Medulla oblongata (tissue), 1 donor: Measurements from ENCODE around the gene SELENOP.
A peak's percentile ranks its signal among the peaks of the same experiment; 100 is the strongest.
"Not testable (repeated sequence)": the region's sequence is repeated elsewhere in the genome, so short reads cannot be mapped to it uniquely, and the experiment has no call there.

Experiments used
- DNase-seq: peaks from one replicate; pipeline ENCODE4 v3.0.0-alpha.2; 2015; ENCODE audit errors: extremely low spot score

Gene SELENOP

GRCh38 chr5:42826757-42827515 is 15.2 kb upstream of the SELENOP start:
- DNase-seq: no peak

DNA sequence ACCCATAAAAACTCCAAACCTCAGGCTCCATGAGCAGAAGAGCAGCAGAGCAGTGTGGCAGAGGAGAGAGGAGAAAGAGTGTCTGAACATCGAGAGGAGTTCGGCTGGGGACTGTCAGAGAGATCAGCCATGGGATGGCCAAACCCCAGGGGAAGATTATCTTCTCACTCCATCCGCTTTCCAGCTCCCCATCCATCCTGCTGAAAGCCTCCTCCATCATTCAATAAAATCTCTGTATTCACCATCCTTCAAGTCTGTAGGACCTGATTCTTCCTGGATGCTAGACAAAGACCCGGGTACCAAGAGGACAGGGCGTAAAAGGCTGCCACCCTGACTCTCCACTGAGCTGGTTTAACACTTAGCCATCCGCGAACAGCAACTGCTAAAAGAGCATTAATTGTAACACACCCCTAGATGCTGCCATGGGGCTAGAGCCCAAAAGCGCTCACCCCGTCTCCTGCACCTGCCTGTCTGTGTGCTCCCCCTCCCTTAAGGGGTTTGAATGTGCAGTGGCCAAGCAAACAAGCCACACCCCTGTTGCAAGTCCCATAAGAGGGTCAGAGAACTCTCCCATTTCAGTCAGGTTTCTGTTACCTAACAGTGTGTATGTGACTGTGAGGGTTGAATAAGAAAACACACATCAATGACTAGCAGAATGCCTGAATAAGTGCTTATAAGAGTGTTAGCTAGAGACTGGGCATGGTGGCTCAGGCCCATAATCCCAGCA is 13.9 kb upstream of the SELENOP start:
- no peak for DNase-seq

DNA sequence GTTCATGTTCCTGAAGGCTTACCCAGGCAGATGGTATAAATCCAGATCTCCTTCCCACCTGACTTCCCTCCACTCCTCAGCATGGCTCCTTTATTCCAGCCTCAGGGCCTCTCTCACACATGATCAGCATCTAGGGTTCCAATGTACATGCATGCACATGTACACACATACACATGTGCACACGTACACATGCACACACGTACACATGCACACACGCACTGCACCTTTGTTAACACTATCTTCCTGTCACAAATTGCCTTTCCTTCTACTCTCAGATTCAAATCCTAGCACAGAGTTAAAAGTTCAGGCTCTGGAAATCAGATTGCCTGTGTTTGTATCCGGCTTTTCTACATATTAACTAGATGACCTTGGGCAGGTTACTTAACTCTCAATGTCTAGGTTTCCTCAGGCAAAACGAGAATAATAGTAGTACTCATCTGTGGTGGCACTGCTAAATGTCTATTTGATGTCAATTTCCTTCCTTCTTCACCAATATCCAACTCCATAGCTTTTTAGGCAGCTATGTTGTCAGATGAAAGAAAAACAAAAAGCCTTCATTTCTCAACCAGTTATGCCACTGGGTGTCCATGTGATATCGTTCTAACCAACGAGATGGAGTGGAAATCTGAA is 12.8 kb upstream of the SELENOP start:
- DNase-seq: no peak

- no peak for DNase-seq
These were observed 10.9 kb upstream of the SELENOP start for GRCh38 chr5:42822548-42822947.

GRCh38 chr5:42819745-42820144 is 8.1 kb upstream of the SELENOP start:
- no peak for DNase-seq

DNA sequence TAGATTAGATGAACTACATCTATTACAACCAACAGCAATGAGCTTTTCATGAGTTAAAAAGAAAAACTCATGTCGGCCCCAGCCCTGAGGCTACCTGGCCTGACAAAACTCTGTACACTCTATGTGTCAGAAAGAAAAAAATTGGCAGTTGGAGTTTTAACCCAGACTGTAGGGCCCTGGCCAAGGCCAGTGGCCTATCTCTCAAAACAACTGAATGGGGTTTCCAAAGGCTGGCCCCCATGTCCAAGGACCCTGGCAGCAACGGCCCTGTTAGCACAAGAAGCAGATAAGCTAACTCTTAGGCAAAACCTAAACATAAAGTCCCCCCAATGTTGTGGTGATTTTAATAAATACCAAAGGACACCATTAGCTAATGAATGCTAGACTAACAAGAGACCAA is 4.9 kb upstream of the SELENOP start:
- DNase-seq: not testable (repeated sequence)

- peak; percentile 42 for DNase-seq
These were observed 1.8 kb upstream of the SELENOP start for GRCh38 chr5:42813533-42813932.

DNA sequence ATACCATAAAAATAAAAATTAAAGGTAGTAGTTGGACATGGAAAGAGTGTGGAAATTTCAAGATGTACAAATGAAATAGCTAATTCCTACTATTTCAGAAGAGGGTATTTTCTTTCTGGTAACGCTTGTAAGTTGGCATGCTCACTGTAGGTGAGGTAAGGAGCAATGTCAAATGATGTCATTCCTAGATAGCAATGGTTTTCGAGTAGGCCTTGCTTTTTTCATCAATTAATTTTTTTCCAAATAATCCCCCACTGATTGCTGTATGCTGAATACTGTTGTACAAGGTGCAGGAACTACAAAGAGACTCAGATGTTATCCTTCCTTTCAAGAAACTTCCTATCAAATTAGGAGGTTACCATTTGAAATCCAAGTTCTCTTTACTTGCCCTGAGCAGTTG is 928 bp upstream of the SELENOP start:
- DNase-seq: no peak

DNA sequence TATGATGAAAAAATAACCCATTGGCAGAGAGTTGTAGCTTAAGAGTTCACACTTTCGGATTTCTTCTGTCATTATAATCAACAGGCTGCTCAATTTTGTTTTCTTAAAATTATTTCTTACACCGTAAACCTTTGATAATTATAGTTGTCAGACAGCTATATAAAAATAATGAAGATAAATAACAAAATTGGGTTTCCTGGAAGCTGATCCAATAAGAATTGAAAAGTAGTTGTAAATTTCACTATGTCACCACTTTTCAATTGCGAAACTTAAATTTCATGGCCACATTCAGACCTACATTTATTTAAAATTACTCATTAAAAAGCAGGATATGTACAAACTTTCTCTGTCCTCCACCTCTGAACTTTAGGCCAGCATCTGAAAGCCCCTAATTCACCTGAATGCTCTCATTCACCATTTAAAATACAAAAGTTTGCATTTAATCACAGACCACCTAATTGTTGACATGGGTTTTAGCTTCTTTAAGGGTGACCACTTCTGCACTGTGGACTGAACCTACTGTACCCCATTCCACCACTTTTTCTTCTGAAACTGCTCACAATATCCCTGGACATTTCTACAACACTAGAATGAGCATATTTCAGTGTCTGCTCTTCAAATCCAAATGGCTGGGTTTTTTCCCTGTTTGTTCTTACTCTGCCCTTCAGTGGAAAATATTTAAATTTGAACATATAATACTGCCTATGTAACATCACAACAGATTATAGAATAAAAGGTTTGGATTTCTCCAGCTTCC is 680 bp downstream of the SELENOP start:
- DNase-seq: peak; percentile 29

GRCh38 chr5:42808888-42809611 is 2.6 kb downstream of the SELENOP start:
- DNase-seq: no peak

GRCh38 chr5:42807722-42808447 is 3.8 kb downstream of the SELENOP start:
- DNase-seq: peak; percentile 67

DNA sequence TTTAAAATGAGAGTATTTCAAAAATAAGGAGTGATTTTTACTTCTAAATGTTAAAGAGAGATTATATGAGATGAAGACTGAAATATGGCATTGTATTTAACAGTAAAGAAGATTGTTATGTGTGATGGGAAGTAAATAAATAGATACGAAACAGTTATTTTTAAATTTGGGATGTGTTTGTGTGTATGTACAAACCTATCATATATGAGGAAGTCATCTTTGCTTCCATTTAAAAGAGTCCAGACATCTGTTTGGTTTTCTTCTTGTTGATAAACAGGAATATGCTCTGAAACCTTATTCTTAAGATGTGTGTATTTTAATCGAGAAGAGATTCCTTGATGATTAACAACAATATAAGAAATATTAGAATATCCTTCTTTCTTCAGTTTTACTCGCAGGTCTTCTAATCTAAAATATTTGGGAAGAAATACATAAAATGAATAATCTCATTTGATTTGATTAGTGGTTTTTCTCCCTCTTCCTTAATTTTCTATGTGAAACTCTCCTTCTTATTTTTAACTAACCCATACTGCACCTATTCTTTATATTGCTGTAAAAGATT is 4.9 kb downstream of the SELENOP start:
- DNase-seq: no peak

- no peak for DNase-seq
These were observed 5.5 kb downstream of the SELENOP start for GRCh38 chr5:42806004-42806700.

GRCh38 chr5:42804717-42805339 is 6.9 kb downstream of the SELENOP start:
- DNase-seq: no peak

DNA sequence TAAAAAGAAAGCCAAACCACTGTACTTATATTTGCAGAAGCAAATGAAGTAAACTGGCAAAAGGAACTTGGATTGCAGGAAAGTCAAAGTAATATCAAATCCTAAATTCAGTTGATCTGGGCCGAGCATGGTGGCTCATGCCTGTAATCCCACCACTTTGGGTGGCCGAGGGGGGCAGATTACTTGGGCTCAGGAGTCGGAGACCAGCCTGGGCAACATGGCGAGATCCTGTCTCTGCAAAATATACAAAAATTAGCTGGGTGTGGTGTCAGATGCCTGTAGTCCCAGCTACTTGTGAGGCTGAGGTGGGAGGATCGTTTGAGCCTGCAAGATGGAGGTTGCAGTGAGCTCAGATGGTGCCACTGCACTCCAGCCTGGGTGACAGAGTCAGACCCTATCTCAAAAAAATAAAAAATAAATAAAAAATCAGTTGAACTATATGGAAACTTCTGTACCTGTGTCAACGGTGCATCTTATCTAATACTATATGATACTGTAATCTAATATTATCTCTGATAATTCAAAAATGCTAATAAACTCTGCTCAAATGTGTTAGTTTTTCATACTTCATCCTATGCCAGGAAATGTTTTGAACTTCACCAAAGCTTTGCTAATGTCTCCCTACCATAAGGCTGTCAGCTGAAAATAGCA is 10.1 kb downstream of the SELENOP start:
- no peak for DNase-seq

DNA sequence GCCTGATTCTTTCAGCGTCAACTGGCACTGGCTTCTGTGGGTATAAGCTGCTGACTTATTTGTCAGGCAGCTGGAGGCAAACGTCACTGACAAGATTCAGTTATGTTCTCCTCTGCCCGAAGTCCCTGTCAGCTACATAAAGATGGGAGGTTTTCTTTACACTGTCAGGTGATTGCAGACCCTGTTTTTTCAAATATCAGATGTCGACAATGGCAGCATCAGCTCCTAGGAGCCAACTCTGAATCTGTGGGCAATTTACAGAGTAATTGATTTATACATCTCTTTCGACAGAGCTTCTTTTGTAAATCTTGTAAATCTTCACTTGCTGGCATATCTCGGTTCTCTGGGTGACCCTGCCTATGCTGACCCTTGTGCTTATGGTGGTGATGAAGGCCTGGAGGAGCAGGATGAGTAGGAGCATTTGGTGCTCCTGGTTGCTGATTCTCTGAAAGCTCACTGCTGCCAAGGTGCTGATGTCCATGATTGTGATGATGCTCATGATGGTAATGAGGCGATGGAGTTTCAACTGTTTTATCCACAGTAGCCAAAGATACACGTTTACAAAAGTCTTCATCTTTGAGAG is 10.9 kb downstream of the SELENOP start:
- no peak for DNase-seq

- no peak for DNase-seq
These were observed 12.0 kb downstream of the SELENOP start for GRCh38 chr5:42799668-42800114.

DNA sequence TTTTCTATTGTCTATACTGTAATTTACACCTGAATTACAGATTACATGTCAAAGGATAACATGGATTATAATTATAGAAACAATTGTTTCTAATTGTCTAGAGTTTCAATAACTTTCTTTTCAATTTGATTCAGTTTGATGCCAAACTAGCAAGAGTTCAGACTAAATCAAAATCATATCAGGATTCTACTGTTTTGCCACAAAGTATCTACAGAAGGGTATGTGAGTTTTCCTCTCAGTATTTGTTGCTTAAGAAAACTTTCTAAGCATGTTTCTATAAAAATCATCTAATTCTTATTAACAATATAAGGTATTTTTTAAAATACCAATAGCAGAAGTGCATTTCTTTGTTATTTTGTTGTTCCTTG is 12.5 kb downstream of the SELENOP start:
- DNase-seq: no peak
